ENCODE results near the gene TFB1M. TPM values are rescaled to one million over a fixed set of nuclear protein-coding genes. Genes with fewer than 3 reads are reported as not detected.

The TFB1M gene
- total RNA-seq, 2 donors from 2014 or later = 38.8 to 43.0 TPM

- TF ChIP-seq CTCF (conservative IDR thresholded peaks at IDR 0.05) = no peak
- Histone ChIP-seq H3K36me3 (ENCODE audit: control insufficient read depth, insufficient read depth, low read length) (no peaks in the 10 kb centered on the region), H3K4me1 (ENCODE audit: control insufficient read depth, insufficient read depth, low read length) (no peaks in the 10 kb centered on the region), H3K4me3 (ENCODE audit: low read length) (no peak overlapping the region), H3K9me3 (ENCODE audit: control insufficient read depth, low read length) (peaks cover 27% of the 10 kb centered on the region), H3K27ac (ENCODE audit: low read depth, low read length) (no peak overlapping the region), H3K9ac (ENCODE audit: extremely low read depth, low read length, poor library complexity, severe bottlenecking) (no peak overlapping the region), H3K27me3 (ENCODE audit: control insufficient read depth, insufficient read depth, low read length, poor library complexity, severe bottlenecking) (no peaks in the 10 kb centered on the region)
- Mint-ChIP-seq H3K27ac (no peak overlapping the region), H3K36me3 (ENCODE audit: low read depth) (no peaks in the 10 kb centered on the region), H3K4me3 (no peak overlapping the region), H3K4me1 (no peaks in the 10 kb centered on the region), H3K9me3 (peaks cover 22% of the 10 kb centered on the region), H3K27me3 (ENCODE audit: insufficient read depth) (peaks cover 1% of the 10 kb centered on the region)
- WGBS, 2 experiments (ENCODE audit: insufficient coverage in 1 of 2, insufficient read length in 1 of 2) = 93% methylated on average over 4 of the region's 5 CpGs; no CpG with 5 or more reads in 1 of the 2 experiments
- DNase-seq = no peak
Measured at GRCh38 chr6:155351273-155352129, 37.2 kb upstream of the TFB1M start.

- H3K4me1 Mint-ChIP-seq = no peaks in the 10 kb centered on the region
- H3K36me3 Mint-ChIP-seq (ENCODE audit: low read depth) = no peaks in the 10 kb centered on the region
- Histone ChIP-seq H3K27me3 (ENCODE audit: control insufficient read depth, insufficient read depth, low read length, poor library complexity, severe bottlenecking) (no peaks in the 10 kb centered on the region), H3K9ac (ENCODE audit: extremely low read depth, low read length, poor library complexity, severe bottlenecking) (no peak overlapping the region), H3K9me3 (ENCODE audit: control insufficient read depth, low read length) (peaks cover 35% of the 10 kb centered on the region), H3K4me3 (ENCODE audit: low read length) (no peak overlapping the region), H3K27ac (ENCODE audit: low read depth, low read length) (no peak overlapping the region), H3K36me3 (ENCODE audit: control insufficient read depth, insufficient read depth, low read length) (no peaks in the 10 kb centered on the region), H3K4me1 (ENCODE audit: control insufficient read depth, insufficient read depth, low read length) (no peaks in the 10 kb centered on the region)
- peaks cover 33% of the 10 kb centered on the region for H3K9me3 Mint-ChIP-seq
- H3K27ac Mint-ChIP-seq = no peak overlapping the region
- no peak overlapping the region for H3K4me3 Mint-ChIP-seq
- no peak for TF ChIP-seq CTCF (conservative IDR thresholded peaks at IDR 0.05)
- peaks cover 1% of the 10 kb centered on the region for H3K27me3 Mint-ChIP-seq (ENCODE audit: insufficient read depth)
- no peak for DNase-seq
- 76 to 91% methylated on average over 3 to 6 of the region's 6 CpGs for WGBS, 2 experiments (ENCODE audit: insufficient coverage in 1 of 2, insufficient read length in 1 of 2)
Measured at GRCh38 chr6:155349956-155350355, 35.7 kb upstream of the TFB1M start.

GRCh38 chr6:155349129-155349528 is 34.8 kb upstream of the TFB1M start:
- 90% methylated on average over 2 of the region's 2 CpGs; no CpG with 5 or more reads in 1 of the 2 experiments for WGBS, 2 experiments (ENCODE audit: insufficient coverage in 1 of 2, insufficient read length in 1 of 2)
- H3K27ac Mint-ChIP-seq = no peak overlapping the region
- no peaks in the 10 kb centered on the region for H3K4me1 Mint-ChIP-seq
- Histone ChIP-seq H3K36me3 (ENCODE audit: control insufficient read depth, insufficient read depth, low read length) (no peaks in the 10 kb centered on the region), H3K4me3 (ENCODE audit: low read length) (no peak overlapping the region), H3K9me3 (ENCODE audit: control insufficient read depth, low read length) (peaks cover 34% of the 10 kb centered on the region), H3K27ac (ENCODE audit: low read depth, low read length) (no peak overlapping the region), H3K4me1 (ENCODE audit: control insufficient read depth, insufficient read depth, low read length) (no peaks in the 10 kb centered on the region), H3K27me3 (ENCODE audit: control insufficient read depth, insufficient read depth, low read length, poor library complexity, severe bottlenecking) (no peaks in the 10 kb centered on the region), H3K9ac (ENCODE audit: extremely low read depth, low read length, poor library complexity, severe bottlenecking) (no peak overlapping the region)
- H3K4me3 Mint-ChIP-seq = no peak overlapping the region
- H3K9me3 Mint-ChIP-seq = peaks cover 32% of the 10 kb centered on the region
- no peak for DNase-seq
- peaks cover 1% of the 10 kb centered on the region for H3K27me3 Mint-ChIP-seq (ENCODE audit: insufficient read depth)
- no peaks in the 10 kb centered on the region for H3K36me3 Mint-ChIP-seq (ENCODE audit: low read depth)
- no peak for TF ChIP-seq CTCF (conservative IDR thresholded peaks at IDR 0.05)
